Subcutaneous abdominal adipose tissue (tissue), 5 donors: ENCODE results near the gene GPR108.

ENCODE experiments used
- H3K27ac ChIP-seq: one replicate; pipeline ENCODE4 v1.7.0; 2013; ENCODE audit warnings: low read depth, mild to moderate bottlenecking, inconsistent platforms, low read length, moderate library complexity
- H3K27me3 ChIP-seq, 5 donors: one replicate each; pipeline ENCODE4 v1.7.0; 2013; ENCODE audit warnings: low read length in 5 of 5, inconsistent platforms in 1 of 5; ENCODE audit not compliant: control insufficient read depth in 5 of 5, insufficient read depth in 4 of 5
- H3K36me3 ChIP-seq, 5 donors: one replicate each; pipeline ENCODE4 v1.7.0; 2013; ENCODE audit warnings: low read length in 5 of 5; ENCODE audit not compliant: control insufficient read depth in 5 of 5, insufficient read depth in 5 of 5
- H3K4me1 ChIP-seq, 5 donors: one replicate each; pipeline ENCODE4 v1.7.0; 2013; ENCODE audit warnings: low read length in 5 of 5, mild to moderate bottlenecking in 3 of 5, moderate library complexity in 1 of 5; ENCODE audit not compliant: control insufficient read depth in 5 of 5, insufficient read depth in 5 of 5
- H3K4me3 ChIP-seq, 5 donors: one replicate each; pipeline ENCODE4 v1.7.0; 2013; ENCODE audit warnings: low read length in 5 of 5, low read depth in 1 of 5
- H3K9ac ChIP-seq, 5 donors: one replicate each; pipeline ENCODE4 v1.7.0; 2013; ENCODE audit warnings: low read length in 5 of 5, mild to moderate bottlenecking in 4 of 5, moderate library complexity in 3 of 5
- H3K9me3 ChIP-seq, 5 donors: one replicate each; pipeline ENCODE4 v1.7.0; 2013; ENCODE audit warnings: low read length in 5 of 5; ENCODE audit not compliant: control insufficient read depth in 5 of 5
- donor health status: healthy.
- donor health status: healthy.
- donor health status: healthy.
- donor health status: healthy.
- donor health status: healthy.

Gene GPR108

GRCh38 chr19:6694147-6694815 lies 43.1 kb downstream of the GPR108 start:
- Histone ChIP-seq H3K4me3 (no peak overlapping the region), H3K36me3 (peaks cover 4 to 44% (median 20%) of the 10 kb centered on the region in 5 donors), H3K9ac (no peak overlapping the region), H3K27me3 (no peaks in the 10 kb centered on the region), H3K9me3 (no peaks in the 10 kb centered on the region), H3K27ac (no peak overlapping the region), H3K4me1 (no peaks in the 10 kb centered on the region)

GRCh38 chr19:6693681-6694080 lies 43.7 kb downstream of the GPR108 start:
- H3K4me1 ChIP-seq: no peaks in the 10 kb centered on the region
- peaks cover 4 to 46% (median 20%) of the 10 kb centered on the region in 5 donors for H3K36me3 ChIP-seq
- H3K9ac ChIP-seq: no peak overlapping the region
- peaks cover 0 to under 1% (median 0%) of the 10 kb centered on the region in 5 donors for H3K9me3 ChIP-seq
- no peak overlapping the region for H3K27ac ChIP-seq
- H3K4me3 ChIP-seq: no peak overlapping the region
- no peaks in the 10 kb centered on the region for H3K27me3 ChIP-seq

GRCh38 chr19:6693056-6693471 lies 44.3 kb downstream of the GPR108 start:
- H3K36me3 ChIP-seq: peaks cover 4 to 50% (median 20%) of the 10 kb centered on the region in 5 donors
- no peak overlapping the region for H3K9ac ChIP-seq
- H3K4me1 ChIP-seq: no peaks in the 10 kb centered on the region
- H3K27me3 ChIP-seq: no peaks in the 10 kb centered on the region
- H3K4me3 ChIP-seq: no peak overlapping the region
- H3K9me3 ChIP-seq: peaks cover 0 to 3% (median 0%) of the 10 kb centered on the region in 5 donors
- no peak overlapping the region for H3K27ac ChIP-seq

GRCh38 chr19:6692027-6692426 lies 45.4 kb downstream of the GPR108 start:
- H3K4me1 ChIP-seq: no peaks in the 10 kb centered on the region
- no peak overlapping the region for H3K9ac ChIP-seq
- peaks cover 0 to 3% (median 0%) of the 10 kb centered on the region in 5 donors for H3K9me3 ChIP-seq
- H3K4me3 ChIP-seq: no peak overlapping the region
- no peaks in the 10 kb centered on the region for H3K27me3 ChIP-seq
- H3K36me3 ChIP-seq: peaks cover 9 to 47% (median 15%) of the 10 kb centered on the region in 5 donors
- no peak overlapping the region for H3K27ac ChIP-seq

- Histone ChIP-seq H3K9me3 (peaks cover 0 to 3% (median 0%) of the 10 kb centered on the region in 5 donors), H3K4me1 (no peaks in the 10 kb centered on the region), H3K9ac (no peak overlapping the region), H3K36me3 (peaks cover 10 to 50% (median 15%) of the 10 kb centered on the region in 5 donors), H3K27me3 (no peaks in the 10 kb centered on the region), H3K27ac (no peak overlapping the region), H3K4me3 (no peak overlapping the region)
Measured at GRCh38 chr19:6691342-6691741, 46.0 kb downstream of the GPR108 start.

GRCh38 chr19:6690160-6690885 lies 47.1 kb downstream of the GPR108 start:
- Histone ChIP-seq H3K9me3 (peaks cover 0 to 3% (median 0%) of the 10 kb centered on the region in 5 donors), H3K27ac (no peak overlapping the region), H3K9ac (no peak overlapping the region), H3K36me3 (peaks cover 11 to 54% (median 23%) of the 10 kb centered on the region in 5 donors), H3K27me3 (no peaks in the 10 kb centered on the region), H3K4me1 (no peaks in the 10 kb centered on the region), H3K4me3 (no peak overlapping the region)

GRCh38 chr19:6687114-6687513 lies 50.3 kb downstream of the GPR108 start:
- H3K4me3 ChIP-seq: no peak overlapping the region
- no peak overlapping the region for H3K9ac ChIP-seq
- no peak overlapping the region for H3K27ac ChIP-seq
- H3K36me3 ChIP-seq: peaks cover 21 to 61% (median 32%) of the 10 kb centered on the region in 5 donors
- H3K4me1 ChIP-seq: no peaks in the 10 kb centered on the region
- H3K27me3 ChIP-seq: no peaks in the 10 kb centered on the region
- H3K9me3 ChIP-seq: peaks cover 0 to 3% (median 0%) of the 10 kb centered on the region in 5 donors

GRCh38 chr19:6686628-6686975 lies 50.8 kb downstream of the GPR108 start:
- Histone ChIP-seq H3K36me3 (peaks cover 21 to 66% (median 34%) of the 10 kb centered on the region in 5 donors), H3K27me3 (no peaks in the 10 kb centered on the region), H3K9me3 (peaks cover 0 to 3% (median 0%) of the 10 kb centered on the region in 5 donors), H3K4me1 (no peaks in the 10 kb centered on the region), H3K9ac (no peak overlapping the region), H3K4me3 (no peak overlapping the region), H3K27ac (no peak overlapping the region)

- H3K36me3 ChIP-seq: peaks cover 21 to 64% (median 34%) of the 10 kb centered on the region in 5 donors
- no peak overlapping the region for H3K27ac ChIP-seq
- peaks cover 0 to 3% (median 0%) of the 10 kb centered on the region in 5 donors for H3K9me3 ChIP-seq
- no peak overlapping the region for H3K4me3 ChIP-seq
- H3K27me3 ChIP-seq: no peaks in the 10 kb centered on the region
- no peak overlapping the region for H3K9ac ChIP-seq
- no peaks in the 10 kb centered on the region for H3K4me1 ChIP-seq
Measured at GRCh38 chr19:6685962-6686627, 51.3 kb downstream of the GPR108 start.

GRCh38 chr19:6685482-6685881 lies 51.9 kb downstream of the GPR108 start:
- no peak overlapping the region for H3K27ac ChIP-seq
- H3K9ac ChIP-seq: no peak overlapping the region
- peaks cover 0 to 3% (median under 1%) of the 10 kb centered on the region in 5 donors for H3K9me3 ChIP-seq
- no peaks in the 10 kb centered on the region for H3K4me1 ChIP-seq
- H3K27me3 ChIP-seq: no peaks in the 10 kb centered on the region
- no peak overlapping the region for H3K4me3 ChIP-seq
- peaks cover 22 to 62% (median 38%) of the 10 kb centered on the region in 5 donors for H3K36me3 ChIP-seq
